Measurements from ENCODE around the gene CASS4.

DNA sequence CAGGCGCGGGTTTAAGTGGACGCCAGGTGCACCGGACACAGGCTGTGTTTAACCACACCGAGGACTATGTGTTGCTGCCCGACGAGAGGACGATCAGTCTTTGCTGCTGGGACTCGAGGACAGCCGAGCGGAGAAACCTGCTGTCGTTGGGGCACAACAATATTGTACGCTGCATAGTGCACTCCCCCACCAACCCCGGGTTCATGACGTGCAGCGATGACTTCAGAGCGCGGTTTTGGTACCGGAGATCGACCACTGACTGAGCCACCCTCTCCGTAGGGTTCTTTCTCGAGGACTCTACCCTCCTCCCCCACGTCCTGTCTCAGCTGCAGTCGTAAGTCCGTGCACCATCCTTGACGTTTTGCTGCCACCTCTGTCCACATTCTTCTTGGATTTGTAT lies 8.6 kb upstream of the CASS4 start:
- TF ChIP-seq POLR2A (IDR thresholded peaks at IDR 0.05), result no peak
- TF ChIP-seq, protein P1, sequence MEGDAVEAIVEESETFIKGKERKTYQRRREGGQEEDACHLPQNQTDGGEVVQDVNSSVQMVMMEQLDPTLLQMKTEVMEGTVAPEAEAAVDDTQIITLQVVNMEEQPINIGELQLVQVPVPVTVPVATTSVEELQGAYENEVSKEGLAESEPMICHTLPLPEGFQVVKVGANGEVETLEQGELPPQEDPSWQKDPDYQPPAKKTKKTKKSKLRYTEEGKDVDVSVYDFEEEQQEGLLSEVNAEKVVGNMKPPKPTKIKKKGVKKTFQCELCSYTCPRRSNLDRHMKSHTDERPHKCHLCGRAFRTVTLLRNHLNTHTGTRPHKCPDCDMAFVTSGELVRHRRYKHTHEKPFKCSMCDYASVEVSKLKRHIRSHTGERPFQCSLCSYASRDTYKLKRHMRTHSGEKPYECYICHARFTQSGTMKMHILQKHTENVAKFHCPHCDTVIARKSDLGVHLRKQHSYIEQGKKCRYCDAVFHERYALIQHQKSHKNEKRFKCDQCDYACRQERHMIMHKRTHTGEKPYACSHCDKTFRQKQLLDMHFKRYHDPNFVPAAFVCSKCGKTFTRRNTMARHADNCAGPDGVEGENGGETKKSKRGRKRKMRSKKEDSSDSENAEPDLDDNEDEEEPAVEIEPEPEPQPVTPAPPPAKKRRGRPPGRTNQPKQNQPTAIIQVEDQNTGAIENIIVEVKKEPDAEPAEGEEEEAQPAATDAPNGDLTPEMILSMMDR (IDR thresholded peaks at IDR 0.05), result no peak
